ENCODE data around the gene ELK1.

The ELK1 gene

GRCh38 chrX:47586043-47586787 is 64.1 kb downstream of the ELK1 start:
- Histone ChIP-seq H3K27ac (no peak overlapping the region), H3K9ac (ENCODE audit: insufficient read length) (no peak overlapping the region), H3K4me3 (no peak overlapping the region), H3K9me3 (ENCODE audit: low read depth, low read length) (no peaks in the 10 kb centered on the region), H3K36me3 (ENCODE audit: insufficient read depth, low read length) (no peaks in the 10 kb centered on the region)
- TF ChIP-seq FOXP2 (optimal IDR thresholded peaks at IDR 0.05; ENCODE audit: control extremely low read depth, extremely low read length, insufficient read depth) = no peak
- no peak for TF ChIP-seq POLR2AphosphoS5 (IDR thresholded peaks at IDR 0.05; ENCODE audit: borderline replicate concordance, low read depth, low read length)
- TF ChIP-seq EZH2 (IDR thresholded peaks at IDR 0.05) = no peak
- DNase-seq (ENCODE audit: low read depth, low spot score) = no peak

Measured in SK-N-MC (cell line).